Measurements from ENCODE around the gene TBX19.

Gene TBX19

DNA sequence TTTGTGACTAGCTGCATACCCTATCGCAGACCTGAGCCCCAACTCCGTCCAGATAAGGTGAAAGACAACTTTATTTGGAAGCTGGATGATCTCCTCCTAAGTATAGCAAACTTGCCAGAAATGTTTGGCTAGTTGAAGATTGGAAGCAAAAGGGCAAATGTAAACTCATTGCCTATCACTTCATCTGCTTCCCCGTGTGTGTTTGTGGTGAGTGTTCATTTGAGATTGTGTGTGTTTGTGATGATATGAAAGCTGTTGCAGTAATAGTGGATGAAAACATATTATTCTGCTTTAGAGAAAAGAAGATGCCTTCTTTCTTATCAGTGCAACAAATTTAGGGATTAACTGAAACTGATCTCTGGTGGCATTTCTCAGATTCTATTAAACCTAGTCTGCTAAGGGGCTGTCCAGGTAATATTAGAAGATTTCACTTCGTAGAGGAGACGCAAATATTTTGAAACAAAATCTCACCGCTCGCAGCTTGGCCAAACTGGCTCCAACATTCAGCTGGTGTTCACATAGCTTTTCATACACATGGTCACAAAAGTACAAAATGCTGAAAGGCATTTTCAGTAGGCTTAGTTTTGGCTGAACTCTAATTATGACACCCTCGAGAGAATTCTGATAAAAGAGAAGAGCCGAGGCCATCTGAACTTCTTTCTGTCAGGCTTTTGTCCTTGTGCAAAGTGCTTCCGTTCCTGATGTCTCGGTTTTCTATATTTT is 1.1 kb downstream of the TBX19 start:
- no peak for DNase-seq

DNA sequence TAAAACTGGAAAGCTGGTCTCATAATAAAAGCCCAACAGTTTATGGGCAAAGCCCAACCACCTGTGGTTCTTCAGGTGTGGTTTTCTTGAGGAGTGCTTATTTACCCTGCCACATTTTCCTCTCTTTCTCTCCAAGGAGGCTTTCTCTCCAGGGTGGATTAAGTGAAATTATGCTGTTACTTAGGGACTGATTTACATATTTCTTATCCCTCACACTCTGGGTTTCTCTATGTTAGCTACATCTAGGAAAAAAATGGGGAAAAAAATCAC is 4.8 kb downstream of the TBX19 start:
- peak in 1 of 5 experiments; percentile 18 for DNase-seq

DNA sequence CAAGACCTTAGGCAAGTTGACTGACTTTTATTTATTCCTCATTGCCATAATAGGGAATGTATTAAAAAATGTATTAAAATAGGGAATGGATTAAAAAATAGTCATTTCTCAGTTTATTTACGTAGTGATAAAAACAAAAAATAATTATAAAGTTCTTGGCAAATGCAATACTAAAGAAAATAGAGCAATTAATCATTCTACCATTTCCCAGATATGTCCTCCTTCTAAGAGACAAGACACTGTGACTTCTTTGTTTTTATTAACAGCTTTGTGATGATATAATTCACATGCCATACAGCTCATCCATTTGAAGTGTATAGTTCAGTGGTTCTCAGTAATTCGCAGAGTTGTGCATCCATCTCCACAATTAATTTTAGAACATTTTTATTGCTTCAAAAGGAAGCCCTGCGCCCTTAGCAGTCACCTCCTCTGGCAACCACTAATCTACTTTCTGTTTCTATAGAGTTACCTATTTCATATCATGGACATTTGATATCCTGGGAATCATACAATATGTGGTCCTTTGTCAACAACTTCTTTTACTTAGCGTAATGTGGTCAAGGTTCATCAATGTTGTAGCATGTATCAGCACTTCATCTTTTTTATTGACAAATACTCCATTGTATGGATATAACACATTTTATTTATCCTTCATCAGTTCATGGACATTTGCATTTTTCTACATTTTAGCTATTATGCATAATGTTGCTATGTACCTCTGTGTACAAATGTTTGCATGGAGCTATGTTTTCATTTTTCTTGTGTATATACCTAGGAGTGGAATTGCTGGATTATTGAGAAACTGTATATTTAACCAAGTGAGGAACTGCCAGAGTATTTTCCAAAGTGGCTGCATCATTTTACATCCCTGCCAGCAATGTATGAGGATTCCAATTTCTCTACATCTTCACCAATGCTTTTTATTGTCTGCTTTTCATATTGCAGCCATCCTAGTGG is 5.6 kb downstream of the TBX19 start:
- DNase-seq = no peak

DNA sequence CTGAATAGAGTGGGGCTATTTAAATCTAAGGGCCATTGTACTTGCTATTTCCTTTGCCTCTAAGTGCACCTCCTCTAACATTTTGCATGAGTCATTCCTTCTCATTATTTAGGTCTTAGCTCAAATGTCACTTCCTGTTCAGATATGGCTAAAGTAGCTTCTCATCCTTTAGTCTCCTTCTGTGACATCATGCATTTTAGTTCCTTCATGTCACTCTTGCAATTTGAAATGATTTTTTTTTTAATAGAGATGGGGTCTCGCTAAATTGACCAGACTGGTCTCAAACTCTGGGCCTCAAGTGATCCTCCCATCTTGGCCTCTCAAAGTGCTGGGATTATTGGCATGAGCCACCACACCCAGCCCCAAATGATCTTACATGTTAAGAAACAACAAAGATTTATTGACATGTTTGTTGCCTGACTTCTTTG is 6.6 kb downstream of the TBX19 start:
- DNase-seq = peak in 1 of 5 experiments; percentile 73

DNA sequence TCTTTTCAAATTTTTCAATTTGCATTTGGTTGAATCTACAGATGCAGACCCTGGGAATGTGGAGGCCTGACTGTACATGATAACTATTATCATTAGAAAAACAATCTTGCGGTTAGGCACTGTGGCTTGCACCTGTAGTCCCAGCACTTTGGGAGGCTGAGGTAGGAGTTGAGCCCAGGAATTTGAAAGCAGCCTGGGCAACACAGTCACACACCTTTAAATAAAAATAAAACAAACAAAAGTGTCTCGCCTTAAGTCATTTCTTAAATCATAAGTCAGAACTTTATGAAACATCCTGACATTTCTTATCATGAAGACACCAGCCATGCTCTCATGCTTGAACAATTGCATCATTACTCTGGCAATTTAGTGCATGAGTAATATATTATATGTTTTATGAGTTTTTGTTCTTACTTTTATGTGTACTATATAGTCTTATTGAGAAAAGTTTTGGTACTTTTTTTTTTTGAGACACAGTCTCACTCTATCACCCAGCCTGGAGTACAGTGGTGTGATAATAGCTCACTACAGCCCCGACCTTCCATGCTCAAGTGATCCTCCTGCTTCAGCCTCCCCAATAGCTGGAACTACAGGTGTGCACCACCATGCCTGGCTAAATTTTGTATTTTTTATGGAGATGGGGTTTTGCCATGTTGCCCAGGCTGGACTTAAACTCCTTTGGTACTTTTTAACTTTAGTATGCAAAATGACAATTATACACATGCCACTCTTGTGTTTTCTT is 7.8 kb downstream of the TBX19 start:
- no peak for DNase-seq

DNA sequence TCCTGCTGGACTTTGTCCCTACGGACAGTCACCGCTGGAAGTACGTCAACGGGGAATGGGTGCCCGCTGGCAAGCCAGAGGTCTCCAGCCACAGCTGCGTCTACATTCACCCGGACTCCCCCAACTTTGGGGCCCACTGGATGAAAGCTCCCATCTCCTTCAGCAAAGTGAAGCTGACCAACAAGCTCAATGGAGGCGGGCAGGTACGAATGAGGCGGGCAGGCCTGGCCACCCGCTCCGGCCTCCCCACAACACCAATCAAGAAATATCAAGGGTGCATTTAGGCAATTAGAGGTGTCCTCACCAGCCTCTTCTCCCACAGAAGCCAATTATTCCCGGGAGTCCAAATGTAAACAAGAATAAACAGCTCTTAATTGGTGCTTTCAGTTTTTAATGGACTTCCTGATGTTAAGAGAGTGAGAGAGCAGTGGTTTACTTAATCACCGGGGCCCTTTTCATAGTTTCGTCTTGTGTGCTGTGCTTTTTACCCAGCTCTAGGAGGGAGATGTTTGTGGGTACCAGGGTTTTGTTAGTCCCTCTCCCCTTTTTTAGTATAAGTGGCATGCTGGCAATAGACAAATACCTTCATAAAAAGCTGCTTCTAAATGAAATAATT is 10.7 kb downstream of the TBX19 start:
- DNase-seq = no peak

DNA sequence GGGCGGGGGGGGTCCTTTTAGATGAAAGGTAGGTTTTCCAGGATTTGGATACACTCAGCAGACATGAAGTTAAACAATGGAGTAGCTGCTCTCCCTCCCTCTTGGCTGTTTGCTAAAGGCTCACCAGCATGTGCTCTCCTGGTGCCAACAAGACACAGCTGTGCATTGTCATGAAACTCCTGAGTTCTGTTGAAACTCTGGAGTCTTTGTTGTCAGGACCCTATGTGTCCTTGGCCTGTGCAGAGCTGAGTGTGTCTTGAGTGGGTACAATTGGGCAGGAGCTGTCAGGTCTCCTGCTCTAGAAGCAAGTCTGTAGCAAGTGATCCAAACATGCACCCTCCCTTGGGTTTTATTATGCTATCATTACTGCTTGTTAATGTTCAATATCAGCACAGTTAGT is 12.7 kb downstream of the TBX19 start:
- DNase-seq = no peak

DNA sequence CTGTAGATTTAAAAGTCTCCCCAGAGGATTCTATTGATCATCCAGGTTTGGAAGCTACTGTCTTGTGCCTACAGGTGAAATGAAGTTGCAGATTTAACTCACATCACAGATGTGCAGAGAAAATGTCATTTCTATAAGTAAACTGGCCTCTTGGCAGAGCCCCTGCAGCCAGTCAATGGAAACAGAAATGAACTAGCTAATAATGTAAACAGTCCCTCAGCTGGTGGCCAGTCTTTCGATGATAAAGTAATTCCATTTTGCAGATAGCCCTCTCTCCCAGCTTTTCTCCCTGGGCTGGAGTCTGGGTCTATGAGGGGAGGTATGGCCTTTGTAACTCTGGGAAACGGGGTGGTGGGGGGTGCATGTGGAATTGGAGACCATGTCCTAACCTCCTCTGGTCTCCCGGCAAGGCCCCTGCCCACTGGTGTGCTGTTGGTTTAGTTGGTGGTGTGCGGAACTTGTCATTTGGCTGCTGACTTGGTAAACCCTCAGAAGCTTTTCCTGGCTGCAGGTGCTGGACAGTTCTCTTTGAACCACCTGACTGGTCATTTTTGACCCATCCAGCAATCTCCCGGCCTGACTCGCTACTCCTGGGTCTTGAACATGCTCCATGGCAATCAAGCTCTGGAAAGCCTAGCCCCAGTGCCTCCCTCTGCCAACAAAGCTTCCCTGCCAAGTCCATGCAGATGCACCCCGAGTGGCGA is 14.9 kb downstream of the TBX19 start:
- DNase-seq = no peak

DNA sequence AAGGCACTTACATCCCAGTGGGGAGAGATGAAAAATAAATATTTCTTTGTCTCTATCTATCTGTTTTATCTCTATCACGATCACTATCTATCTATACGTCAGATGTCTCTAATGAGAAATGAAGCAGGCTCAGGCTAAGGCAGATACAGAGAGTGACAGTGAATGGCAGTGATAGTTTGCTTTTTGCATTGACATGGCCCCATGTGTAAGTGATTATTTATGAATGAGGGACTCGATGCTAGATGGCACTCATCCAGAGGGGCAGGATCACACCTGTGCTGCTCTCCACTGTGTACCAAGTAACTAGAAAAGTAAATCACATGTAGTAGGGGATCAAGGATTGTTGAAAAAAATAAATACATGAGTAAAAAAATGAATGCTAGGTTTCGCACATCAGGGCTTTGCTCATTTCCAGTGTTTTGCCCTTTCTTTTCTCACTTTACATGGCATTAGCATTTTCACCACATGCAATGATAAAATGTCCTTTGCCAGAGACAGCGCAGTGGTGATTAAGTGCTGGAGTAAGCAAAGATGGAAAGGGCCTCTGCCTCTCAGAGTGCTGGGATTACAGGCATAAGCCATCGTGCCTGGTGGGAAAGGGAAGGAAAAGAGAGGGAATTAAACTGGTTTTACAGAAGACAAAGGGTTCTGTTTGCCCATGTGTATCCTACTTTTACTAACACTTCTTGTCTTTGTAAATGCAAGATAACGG is 16.5 kb downstream of the TBX19 start:
- no peak for DNase-seq

DNA sequence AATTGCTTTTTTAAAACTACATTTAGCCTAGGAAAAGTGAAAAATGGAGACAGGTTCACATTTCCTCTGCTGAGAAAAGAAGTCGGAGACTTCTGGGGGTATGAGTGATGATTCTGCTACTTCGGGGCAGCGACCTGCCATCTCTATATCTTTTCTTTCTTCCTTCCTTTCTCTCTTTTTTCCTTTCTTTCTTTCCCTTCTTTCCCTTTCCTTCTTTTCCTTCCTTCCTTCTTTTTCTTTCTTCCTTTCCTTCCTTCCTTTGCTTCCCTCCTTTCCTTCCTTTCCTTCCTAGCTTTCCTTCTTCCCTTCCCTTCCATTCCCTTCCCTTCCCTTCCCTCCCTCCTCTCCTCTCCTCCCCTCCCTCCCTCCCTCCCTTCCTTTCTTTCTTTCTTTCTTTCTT is 17.8 kb downstream of the TBX19 start:
- no peak for DNase-seq

DNA sequence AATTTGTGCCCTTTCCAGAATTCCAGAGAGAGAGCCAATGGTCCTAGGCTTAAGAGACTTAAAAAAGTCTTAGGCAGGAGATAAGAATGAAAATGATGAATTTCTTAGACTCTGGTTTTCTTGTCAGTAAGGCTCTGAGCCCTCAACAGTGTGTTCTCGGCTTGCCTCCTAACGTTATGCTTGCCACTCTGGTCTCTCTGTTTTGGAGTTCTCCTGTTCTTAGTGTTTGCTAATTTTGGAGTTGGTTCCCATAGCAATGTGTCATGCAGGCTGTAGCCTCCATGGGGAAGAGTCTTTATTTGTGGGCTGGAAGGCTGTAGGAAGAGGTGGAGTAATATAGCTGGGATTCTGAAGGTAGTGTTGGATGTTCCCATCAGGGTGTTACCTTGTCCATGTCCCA is 19.9 kb downstream of the TBX19 start:
- DNase-seq = no peak

DNA sequence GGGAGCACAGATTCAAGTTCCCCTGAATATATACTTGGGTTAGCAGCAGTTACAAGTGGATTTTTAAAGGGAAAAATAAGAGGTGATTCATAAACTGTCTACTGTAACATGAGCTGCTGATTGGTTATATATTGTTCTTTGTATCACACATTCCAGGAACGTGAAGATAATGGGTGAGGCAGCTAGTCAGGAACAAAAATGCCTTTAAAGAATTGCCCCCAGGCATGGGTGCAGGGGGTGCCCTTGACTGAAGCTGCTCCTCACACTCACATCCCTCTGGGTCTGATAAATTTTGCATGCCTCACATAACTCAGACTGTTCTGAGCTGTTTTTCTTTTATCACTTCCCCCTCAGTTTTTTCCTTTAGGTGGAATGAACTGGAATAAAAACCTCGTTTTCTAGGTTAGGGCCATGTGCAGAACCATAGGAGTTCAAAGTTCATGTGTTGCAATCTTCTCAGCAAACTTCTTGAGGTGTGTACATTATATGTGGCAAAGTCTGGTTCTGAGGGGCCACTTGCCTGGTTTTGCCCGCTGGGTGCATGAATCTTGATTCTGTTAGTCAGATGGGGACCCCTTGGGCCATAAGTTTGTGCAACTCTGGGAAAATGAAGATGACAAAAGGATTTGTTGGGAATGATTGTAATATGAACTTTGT is 21.1 kb downstream of the TBX19 start:
- DNase-seq = no peak

DNA sequence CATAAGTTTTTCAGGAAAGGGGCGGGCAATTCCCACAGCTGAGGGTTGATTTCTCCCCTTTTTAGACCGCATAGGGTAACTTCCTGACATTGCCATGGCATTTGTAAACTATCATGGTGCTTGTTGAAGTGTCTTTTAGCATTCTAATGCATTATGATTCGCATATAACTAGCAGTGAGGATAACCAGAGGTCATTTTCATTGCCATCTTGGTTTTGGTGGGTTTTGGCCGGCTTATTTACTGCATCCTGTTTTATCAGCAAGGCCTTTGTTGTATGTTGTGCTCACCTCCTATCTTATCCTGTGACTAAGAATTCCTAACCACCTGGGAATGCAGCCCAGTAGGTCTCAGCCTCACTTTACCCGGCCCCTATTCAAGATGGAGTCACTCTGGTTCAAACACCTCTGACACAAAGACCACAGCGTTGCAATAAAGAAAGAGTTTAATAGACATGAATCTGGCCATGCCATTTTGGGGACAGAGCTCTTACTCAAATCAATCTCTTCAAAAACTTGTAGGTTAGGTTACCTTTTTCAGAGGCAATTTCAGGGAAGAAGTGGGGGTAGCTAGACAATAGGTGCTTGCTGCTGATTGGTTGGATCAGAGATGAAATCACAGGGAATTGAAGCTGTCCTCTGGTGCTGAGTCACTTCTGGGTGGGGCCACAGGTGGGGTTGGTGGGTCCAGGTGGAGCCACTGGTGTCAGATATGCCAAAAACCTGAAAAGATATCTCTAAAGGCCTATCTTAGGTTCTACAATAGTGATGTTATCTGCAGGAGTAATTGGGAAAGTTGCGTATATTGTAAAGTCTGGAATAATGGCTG is 23.3 kb downstream of the TBX19 start:
- DNase-seq = no peak

DNA sequence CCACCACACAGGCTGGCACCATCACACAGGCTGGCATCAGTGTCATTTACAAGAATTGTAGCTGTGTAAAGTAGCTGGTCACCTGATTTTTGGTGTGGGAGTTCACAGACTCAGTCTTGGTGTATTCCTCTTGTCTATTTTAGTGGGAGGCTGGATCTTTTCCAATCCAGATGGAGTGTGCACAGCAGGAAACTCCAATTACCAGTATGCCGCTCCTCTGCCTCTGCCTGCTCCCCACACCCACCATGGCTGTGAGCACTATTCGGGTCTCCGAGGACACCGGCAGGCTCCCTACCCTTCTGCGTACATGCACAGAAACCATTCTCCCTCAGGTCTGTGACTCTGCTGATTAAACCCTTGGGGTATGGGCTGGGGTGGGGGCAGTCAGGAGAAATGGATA is 24.2 kb downstream of the TBX19 start:
- DNase-seq = no peak

DNA sequence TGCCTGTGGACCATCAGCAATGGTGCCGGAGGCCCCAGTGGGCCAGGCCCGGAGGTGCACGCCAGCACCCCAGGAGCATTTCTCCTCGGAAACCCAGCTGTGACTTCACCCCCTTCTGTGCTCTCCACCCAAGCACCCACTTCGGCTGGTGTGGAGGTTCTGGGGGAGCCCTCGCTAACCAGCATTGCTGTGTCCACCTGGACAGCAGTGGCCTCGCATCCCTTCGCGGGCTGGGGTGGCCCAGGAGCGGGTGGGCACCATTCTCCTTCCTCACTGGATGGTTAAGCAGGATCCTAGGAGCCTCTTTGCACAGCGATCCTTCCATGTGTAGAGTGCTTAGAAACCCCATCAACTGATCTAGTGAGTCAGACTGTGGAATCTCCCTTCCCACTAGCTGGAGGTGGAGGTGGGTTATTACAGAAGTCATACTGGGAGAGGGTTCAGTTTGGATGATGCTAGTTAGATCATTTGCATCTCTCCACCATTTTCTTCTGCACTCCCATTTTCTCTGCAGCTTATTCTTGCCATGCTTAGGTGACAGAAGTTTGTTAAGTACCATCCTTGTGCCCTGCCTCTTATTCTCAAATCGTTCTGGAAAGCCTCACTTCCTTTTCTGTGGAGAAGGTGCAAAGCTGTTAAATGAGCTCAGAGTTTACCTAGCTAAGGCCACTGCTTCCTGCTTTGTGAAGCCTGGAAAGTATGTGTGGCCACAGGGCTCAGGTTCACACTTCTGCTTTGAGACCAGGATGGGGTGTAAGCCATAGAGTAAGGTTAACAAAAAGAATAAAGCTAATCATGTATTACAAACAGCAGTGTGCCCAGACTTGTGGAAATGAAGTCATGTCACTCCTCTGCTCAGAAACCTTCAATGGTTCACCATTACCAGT is 32.3 kb downstream of the TBX19 start:
- DNase-seq = peak in 1 of 5 experiments; percentile 21

DNA sequence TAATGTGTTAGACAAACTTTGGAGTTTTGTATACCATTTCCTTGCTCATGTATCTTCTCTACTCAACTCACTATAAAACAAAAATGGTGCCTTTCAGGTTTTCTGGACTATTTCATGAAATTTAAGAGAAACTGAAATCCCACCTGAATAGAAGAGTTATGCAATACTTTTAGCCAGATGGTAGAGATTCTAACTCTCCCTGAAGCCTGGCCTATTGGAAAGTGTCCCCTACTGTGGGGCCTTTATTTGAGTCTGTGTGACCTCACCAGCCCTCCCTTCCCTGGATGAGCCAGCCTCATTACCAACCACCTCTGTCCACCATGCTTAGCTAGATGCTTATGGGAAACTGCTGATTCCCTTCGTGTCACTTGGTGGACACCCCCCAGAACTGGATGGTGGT is 35.5 kb downstream of the TBX19 start:
- no peak for DNase-seq

DNA sequence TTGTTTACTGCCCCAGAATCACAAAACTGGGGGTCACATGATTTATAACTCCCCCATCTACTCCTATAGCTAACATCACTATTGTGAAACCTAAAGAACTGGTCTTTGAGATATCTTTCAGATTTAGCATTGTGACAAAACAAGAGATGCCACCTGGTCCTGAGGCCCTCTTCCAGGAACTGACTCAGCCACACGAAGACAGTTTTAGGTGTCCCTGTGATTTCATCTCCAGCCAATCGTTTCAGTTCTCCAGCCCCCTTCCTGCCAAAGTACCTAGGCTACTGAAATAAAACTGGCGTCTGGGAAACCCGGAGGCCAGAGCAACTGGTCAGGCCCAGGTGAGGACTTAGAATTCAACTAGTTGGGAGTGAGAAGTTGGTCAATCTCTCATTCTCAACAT is 36.6 kb downstream of the TBX19 start:
- DNase-seq = no peak

DNA sequence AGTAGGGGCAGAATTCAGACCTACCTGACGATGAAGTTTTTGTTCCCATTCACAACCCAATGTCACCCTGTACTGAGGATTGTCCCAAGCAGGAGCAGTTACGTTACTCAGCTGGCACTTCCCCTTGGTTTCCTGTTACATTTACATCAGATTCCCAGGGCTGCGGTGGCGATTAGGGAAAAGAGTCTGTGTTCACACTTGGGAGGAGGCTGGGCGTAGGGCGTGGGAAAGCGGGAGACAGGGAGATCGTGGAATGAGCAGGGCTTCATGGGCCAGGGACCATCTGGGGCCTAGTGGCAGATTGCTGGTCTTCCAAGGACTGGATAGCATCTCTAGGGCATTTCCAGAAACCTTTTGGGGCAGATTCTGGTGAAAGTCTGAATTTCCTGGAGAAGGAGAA is 39.0 kb downstream of the TBX19 start:
- DNase-seq = no peak

DNA sequence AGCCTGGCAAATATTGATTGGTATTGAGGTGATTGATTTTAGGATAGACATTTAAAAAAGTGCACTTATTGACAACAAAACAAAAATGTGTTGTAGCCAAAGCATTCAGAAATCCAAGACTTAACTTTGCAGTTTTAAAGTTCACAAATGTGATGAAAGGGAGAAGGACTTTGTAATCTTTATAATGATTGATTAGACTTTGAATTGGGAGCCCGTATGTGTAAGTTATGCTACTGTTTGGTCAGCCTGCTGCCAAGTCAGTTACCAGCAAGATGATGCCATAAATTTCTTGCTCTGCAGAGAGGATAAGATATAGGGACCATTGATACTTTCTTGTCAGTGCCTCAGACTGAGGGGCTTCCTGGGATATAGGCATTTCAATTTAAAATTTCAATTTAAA is 39.5 kb downstream of the TBX19 start:
- DNase-seq = no peak
